ENCODE measurements around the gene WAS.
"Not testable (repeated sequence)": the region's sequence is repeated elsewhere in the genome, so short reads cannot be mapped to it uniquely, and the experiment has no call there.

WAS gene

DNA sequence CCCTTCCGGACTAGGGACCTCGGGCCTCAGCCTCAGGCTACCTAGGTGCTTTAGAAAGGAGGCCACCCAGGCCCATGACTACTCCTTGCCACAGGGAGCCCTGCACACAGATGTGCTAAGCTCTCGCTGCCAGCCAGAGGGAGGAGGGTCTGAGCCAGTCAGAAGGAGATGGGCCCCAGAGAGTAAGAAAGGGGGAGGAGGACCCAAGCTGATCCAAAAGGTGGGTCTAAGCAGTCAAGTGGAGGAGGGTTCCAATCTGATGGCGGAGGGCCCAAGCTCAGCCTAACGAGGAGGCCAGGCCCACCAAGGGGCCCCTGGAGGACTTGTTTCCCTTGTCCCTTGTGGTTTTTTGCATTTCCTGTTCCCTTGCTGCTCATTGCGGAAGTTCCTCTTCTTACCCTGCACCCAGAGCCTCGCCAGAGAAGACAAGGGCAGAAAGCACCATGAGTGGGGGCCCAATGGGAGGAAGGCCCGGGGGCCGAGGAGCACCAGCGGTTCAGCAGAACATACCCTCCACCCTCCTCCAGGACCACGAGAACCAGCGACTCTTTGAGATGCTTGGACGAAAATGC is at the start of gene WAS:
TSS of gene WAS (plus strand) at position 389 of the 572 bp plus-strand sequence. CDS start at position 444, 55 bp downstream.
- DNase-seq = no peak

DNA sequence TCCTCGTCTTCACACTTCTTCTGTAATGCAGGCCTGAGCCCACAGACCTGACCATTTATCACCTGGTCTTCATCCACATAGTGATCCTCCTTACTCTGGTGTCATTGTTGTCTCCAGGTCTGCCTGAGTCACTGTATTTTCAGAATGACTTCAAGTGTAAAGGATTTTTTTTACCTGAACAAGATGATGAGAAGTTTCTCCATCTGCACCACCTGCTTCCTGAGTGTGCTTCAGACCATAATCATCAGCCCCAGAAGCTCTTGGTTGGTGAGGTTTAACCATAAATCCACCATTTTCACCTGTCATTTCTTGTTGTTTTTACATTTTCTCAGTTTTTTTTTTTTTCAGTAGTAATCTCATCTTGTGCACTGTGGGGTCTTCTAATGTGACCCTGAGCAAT is 47.3 kb upstream of the WAS start:
- DNase-seq = no peak

DNA sequence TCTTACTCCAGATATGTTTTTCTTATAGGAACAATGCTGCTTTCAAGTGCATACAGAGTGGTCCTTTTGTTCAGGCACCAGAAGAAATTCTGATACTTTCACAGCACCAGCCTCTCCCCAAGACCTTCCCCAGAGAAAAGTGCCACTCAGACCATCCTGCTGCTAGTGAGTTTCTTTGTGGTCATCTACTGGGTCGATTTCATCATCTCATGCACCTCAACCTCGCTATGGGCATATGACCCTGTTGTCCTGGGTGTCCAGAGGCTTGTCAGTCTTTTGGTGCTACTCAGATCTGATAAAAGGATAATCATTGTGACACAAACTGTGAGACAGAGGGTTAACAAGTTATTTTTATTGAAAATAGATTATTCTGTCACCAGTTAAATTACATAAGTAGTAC is 46.8 kb upstream of the WAS start:
- DNase-seq = no peak

DNA sequence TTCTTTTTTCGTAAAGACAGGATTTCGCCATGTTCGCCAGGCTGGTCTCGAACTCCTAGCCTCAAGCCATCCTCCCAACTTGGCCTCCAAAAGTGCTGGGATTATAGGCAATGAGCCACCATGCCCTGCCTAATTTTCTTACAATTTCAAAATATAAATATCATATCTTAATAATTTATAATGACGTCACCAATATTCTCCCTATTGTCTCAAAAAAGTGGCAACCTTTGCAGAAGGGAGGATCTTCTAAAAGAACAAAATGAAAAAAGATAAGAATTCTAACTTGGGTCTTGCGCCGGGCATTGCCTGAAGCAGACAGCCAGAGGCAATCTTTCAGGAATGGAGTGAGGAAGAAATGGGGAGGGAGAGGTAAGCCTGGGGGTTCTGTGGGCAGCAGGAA is 37.9 kb upstream of the WAS start:
- DNase-seq = no peak

DNA sequence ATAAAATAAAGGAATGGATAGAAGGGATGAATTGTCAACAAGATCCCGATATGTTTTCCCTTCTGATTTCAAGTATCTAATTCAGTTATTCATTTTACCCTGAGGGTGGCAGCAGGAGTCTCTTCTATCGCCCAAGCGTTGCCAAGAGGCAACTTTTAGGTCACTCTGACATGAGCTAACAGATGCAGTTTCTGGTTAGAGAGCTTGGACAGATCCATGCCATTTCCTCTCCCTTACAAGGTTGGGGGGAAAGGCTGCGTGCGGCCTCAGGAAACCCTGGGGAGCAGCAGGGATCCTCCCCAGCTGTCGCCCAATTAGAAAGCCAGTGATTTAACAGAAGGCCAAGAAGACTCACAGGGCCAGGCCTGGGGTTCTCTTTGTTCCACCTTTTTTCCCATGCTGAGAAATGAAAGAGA is 35.3 kb upstream of the WAS start:
- no peak for DNase-seq

DNA sequence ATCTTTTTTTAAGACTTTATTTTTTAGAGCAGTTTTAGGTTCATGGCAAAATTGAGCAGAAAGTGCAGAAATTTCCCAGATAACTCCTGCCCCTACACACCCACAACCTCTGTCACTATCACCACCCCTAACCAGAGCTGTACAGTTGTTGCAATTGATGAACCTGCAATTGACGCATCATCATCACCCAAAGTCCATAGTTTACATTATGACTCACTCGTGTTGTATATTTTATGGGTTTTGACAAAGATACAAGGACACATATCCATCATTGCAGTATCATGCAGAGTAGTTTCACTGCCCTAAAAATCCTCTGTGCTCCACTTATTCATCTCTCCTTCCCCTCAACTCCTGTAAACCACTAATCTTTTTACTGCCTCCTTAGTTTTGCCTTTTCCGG is 34.5 kb upstream of the WAS start:
- no peak for DNase-seq

DNA sequence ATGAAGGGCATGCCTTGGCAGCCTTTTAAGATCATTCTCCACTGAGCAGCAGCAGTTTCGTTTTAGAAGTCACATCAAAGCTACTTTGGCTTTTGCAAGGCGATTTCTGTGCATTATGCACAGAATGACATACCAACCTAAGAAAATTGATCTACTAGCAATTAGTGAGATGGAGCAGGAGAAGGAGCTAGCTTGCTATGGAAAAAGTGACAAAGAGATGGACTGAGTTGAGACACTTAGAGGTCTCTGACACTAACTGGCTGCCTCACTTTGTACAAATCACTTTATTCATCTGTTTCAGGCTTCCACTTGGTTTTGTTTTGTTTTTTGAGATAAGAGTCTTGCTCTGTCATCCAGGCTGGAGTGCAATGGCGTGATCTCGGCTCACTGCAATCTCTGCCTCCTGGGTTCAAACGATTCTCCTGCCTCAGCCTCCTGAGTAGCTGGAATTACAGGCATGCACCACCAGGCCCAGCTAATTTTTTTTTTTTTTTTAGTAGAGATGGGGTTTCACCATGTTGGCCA is 31.5 kb upstream of the WAS start:
- not testable (repeated sequence) for DNase-seq

DNA sequence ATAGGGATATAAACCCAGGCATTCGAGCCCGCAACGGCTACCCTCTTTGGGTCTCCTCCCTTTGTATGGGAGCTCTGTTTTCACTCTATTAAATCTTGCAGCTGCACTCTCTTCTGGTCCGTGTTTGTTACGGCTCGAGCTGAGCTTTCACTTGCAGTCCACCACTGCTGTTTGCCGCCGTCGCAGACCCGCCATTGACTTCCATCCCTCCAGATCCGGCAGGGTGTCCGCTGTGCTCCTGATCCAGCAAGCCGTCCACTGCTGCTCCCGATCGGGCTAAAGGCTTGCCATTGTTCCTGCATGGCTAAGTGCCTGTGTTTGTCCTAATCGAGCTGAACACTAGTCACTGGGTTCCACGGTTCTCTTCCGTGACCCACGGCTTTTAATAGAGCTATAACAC is 28.9 kb upstream of the WAS start:
- DNase-seq = not testable (repeated sequence)

DNA sequence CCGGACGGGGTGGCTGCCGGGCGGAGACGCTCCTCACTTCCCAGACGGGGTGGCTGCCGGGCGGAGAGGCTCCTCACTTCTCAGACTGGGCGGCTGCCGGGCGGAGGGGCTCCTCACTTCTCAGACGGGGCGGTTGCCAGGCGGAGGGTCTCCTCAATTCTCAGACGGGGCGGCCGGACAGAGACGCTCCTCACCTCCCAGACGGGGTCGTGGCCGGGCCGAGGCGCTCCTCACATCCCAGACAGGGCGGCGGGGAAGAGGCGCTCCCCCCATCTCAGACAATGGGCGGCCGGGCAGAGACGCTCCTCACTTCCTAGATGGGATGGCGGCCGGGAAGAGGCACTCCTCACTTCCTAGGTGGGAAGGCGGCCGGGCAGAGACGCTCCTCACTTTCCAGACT is 23.9 kb upstream of the WAS start:
- not testable (repeated sequence) for DNase-seq

DNA sequence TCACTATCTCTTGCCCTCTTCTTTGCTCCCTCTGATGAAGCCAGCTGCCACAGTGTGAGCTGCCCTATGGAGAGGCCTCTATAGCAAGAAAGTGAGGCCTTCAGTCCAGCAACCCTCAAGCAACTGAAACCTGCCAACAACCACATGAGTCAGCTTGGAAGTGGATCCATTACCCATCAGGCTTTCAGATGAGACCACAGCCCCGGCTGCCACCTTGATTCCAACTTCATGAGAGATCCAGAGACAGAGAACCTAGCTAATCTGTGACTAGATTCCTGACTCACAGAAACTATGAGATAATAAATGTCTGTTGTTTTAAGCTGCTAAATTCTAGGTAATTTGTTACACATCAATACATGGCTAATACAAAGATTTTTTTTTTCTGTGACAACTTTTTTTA is 20.4 kb upstream of the WAS start:
- DNase-seq = no peak

DNA sequence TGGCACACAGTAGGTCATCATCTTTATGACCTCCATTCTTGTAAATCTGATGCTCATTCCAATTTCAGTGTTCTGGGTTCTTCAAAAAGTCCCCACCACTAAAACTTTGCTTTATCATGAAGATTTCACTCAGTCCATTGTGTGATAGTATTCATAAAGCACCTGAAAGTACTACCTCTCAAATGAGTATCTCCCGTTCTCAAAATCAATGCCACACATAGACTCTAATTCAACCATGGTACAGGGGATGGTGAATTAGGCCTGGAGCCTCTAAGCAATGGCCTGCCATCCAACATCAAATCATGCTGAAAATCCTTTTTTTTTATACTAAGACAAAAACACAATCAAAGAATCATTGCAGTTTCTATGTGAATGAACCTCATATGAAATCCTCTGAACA is 19.4 kb upstream of the WAS start:
- DNase-seq = no peak

DNA sequence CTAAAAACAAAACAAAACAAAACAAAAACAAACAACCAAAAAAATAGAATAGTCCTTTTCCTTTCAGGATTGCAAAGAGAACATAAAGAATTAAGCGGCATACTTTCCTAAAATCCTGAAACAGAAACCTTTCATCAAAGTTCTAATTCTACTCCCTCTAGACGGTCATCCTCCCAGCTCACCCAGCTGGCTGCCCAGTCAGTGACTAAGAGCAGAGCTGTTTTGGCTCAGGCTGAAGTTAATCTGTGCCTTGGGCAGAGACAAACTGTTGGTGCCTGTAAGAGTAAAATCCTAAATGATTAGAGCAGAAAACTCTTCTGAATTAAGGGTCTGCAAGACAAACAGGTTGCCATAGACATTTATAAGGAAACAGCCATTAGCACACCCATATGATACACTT is 17.6 kb upstream of the WAS start:
- no peak for DNase-seq

DNA sequence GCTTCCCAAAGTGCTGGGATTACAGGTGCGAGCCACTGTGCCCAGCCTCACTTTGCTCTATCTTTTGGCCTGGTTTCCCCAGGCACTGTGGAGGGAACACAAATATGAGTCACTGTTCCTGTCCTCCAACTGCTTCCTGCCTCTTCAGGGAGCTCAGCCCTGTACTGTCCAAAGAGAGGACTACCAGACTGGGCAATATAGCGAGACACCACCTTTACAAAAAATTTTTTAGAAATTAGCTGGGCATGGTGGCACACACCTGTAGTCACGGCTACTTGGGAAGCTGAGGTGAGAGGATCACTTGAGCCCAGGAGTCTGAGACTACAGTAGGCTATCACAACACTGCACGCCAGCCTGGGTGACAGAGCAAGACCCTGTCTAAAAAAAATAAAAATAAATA is 16.9 kb upstream of the WAS start:
- DNase-seq = no peak

DNA sequence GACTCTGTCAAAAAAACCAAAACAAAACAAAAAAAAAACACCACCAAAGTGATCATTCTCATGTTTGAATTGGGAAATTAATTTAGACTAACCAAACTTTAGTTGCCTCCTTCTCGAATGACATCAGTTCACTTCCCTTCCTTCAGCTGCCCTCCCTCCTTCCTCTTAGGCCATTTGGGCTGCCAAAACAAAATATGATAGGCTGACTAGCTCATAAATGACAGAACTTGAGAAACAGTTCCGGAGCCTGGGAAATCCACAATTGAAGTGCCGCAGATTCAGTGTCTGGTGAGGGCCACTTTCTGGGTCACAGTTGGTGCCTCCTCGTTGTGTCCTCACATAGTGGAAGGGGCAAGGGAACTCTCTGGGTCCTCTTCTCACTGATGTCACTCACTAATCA is 16.1 kb upstream of the WAS start:
- no peak for DNase-seq

DNA sequence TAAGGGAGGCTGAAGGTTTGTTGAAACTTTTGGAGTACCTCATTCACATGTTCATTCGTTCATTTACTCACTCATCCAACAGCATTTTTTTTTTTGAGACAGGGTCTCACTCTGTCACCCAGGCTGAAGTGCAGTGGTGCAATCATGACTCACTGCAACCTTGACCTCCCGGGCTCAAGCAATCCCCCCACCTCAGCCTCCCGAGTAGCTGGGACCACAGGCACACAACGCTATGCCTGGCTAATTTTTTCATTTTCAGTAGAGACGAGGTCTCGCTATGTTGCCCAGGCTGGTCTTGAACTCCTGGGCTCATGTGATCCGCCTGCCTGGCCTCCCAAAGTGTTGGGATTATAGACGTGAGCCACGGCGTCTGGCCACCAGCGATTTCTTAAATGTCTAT is 15.4 kb upstream of the WAS start:
- DNase-seq = not testable (repeated sequence)

DNA sequence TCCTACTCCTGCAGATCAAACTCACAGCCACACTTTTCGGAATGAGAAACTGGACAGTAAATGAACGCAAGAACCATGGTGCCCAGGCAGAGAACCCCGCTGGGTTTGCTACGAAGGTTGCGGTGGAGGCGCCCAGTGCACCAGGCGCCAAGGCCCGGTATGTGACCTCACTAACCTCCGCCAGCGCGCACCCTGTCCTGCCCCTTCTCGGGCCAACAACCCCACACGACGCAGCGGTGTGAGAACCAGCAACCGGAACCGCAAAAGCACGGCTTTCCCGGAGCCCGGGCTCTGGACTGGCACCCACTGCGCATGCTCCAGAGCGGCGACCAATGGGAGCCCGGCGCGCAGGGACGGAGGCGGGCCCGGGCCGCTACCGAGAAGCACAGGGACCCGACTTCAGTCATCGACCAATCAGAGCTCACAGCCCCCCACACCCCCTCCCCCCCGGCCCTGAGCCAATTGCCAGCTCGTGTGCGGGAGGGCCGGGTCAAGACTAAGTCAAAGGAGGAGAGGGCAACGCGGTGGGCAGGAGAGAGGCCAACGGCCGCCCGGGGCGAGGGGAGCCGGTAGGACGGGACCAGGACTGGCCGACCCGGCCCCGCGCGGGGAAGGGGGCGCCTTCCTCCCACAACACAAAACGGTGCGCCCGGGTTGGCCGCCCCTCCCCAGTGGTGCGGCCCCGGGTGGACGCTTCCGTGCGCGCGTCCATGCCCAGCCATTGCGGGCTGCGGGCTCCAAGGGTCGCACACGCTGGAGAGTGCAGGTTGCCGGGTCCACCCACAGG is 7.3 kb upstream of the WAS start:
- peak; percentile 72 for DNase-seq

DNA sequence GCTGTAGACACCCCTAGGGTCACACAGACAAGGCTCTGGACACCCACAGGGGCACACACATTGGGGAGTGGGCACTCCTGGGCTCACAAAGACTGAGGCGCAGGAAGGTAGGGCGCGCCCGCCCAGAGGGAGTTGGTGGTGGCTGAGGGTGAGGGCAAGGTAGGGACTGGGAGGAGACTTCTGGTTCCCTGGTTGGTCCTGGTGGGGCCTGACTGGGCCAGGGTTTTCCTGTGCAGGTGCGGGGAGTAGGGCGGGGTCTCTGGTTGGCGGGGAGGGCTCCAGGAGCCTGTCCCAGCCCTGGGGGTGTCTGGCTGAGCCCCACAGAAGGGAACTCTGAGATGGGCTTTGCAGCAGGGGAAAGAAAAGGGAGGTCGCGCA is 6.7 kb upstream of the WAS start:
- DNase-seq = no peak

DNA sequence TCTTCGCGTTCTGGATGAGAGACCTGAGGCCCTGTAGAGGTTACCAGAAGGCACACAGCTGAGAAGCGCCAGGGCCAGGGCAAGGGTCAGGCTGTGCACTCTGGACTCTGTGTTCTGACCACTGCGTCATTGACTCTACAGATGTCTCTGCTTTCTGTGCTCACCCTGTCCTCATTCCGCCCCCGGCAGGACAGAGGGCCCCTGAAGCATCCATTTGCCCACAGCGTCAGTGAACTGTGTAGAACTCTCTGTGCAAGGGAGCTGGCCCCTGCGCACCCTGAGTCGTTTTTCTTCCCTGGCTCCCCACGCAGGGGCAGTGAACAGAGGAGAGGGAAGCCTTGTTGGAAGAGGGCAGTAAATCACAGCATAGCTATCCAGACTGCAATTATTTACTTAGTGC is 6.1 kb upstream of the WAS start:
- no peak for DNase-seq

DNA sequence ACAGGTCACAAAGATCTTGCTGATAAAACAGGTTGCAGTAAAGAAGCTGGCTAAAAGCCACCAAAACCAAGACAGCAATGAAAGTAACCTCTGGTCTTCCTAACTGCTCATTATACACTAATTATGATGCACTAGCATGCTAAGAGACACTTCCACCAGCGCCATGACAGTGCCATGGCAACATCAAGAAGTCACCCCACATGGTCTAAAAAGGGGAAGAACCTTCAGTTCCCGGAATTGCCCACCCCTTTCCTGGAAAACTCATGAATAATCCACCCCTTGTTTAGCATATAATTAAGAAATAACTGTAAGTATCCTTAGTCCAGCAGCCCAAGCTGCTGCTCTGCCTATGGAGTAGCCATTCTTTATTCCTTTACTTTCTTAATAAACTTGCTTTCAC is 3.1 kb upstream of the WAS start:
- not testable (repeated sequence) for DNase-seq

DNA sequence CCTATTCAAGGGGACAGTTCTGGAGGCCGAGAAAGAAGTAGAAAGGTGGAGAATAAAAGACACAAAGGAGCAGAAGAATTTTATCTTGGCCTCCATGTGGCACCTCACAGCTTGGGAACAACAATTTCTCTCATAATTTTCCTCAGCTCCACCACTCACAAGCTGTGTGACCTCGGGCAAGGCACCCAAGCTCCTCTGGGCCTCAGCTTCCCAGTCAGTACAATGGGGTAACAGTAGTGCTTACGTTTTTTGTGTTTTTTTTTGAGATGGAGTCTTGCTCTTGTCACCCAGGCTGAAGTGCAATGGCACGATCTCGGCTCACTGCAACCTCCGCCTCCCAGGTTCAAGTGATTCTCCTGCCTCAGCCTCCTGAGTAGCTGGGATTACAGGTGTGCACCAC is 2.7 kb upstream of the WAS start:
- DNase-seq = not testable (repeated sequence)

DNA sequence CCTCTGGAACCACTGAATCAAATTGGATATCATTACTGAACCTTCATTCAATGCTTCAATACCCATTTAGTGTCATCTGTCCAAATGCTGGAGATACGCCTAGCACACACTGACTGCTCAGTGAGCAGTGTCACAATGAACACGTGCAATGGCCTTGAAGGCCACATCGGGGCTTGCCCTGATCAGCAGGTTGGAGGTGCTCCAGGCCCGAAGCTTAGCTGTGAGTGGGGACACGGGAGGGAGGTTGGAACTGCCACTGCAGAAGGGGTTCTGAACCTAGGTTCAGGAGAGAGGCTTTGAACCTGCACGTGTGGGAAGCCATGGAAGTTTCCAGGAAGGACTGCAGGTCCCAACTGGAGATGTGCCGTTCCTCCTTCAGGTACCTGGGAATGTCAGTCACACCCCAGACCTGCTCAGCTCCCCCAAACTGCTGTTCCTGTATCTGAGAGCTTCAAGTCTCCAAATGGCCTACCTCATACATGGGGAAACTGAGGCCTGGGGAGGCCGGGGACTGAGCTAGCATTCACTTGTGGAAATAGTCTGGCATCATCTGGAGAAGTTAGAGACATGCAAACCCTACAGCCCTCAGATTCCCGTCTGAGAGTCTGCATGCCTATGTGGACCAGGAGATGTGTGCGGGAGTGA is 1.9 kb upstream of the WAS start:
- DNase-seq = no peak

DNA sequence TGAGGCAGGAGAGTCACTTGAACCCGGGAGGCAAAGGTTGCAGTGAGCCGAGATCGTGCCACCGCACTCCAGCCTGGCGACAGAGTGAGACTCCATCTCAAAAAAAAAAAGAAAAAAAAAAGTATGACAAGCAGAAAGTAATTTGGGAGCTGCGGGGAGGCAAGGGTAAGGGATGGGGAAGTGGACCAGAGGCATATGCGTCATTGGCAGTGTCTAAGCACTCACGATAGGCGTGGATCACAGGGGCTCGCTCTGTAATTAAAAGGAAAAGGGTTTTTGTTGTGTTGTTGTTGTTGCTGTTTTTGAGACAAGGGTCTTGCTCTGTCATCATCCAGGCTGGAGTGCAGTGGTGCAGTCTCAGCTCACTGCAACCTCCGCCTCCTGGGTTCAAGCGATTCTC is 804 bp upstream of the WAS start:
- DNase-seq = not testable (repeated sequence)

DNA sequence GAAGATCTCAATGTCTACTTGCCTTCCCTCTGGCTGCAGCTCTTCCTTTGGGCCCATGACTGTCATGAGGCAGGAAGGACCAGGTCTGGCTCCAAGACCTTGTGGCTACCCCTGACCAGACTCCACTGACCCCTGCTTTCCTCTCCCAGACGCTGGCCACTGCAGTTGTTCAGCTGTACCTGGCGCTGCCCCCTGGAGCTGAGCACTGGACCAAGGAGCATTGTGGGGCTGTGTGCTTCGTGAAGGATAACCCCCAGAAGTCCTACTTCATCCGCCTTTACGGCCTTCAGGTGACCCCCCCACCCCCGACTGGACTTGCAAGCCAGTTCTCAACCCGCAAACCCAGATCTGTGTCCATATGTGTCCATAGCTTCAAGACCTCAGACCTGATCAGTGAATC is 535 bp downstream of the WAS start:
- DNase-seq = no peak

DNA sequence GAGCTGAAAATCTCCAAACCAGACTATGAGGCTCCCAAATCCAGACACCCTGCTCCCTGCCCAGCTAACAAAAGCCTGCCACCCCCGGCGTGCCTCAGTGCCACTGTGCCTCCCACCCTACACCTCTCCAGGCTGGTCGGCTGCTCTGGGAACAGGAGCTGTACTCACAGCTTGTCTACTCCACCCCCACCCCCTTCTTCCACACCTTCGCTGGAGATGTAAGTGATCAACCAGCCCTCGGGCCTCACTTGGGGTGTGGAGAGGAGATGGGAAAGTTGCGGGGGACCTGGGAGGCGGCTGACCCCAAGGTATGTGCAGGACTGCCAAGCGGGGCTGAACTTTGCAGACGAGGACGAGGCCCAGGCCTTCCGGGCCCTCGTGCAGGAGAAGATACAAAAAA is 1.8 kb downstream of the WAS start:
- DNase-seq = no peak

Measured in NCI-H226 (cell line).